Activated CD8-positive, alpha-beta memory T cell treated with anti-CD3 and anti-CD28 coated beads, Interleukin-2, amount 50 U/mL, for 24 hours (primary cell): ENCODE data around the gene ASTN1.

Experiments
- DNase-seq: peaks from one replicate; pipeline ENCODE4 v3.0.0-alpha.2; 2020; ENCODE audit errors: extremely low read depth

ASTN1 gene

DNA sequence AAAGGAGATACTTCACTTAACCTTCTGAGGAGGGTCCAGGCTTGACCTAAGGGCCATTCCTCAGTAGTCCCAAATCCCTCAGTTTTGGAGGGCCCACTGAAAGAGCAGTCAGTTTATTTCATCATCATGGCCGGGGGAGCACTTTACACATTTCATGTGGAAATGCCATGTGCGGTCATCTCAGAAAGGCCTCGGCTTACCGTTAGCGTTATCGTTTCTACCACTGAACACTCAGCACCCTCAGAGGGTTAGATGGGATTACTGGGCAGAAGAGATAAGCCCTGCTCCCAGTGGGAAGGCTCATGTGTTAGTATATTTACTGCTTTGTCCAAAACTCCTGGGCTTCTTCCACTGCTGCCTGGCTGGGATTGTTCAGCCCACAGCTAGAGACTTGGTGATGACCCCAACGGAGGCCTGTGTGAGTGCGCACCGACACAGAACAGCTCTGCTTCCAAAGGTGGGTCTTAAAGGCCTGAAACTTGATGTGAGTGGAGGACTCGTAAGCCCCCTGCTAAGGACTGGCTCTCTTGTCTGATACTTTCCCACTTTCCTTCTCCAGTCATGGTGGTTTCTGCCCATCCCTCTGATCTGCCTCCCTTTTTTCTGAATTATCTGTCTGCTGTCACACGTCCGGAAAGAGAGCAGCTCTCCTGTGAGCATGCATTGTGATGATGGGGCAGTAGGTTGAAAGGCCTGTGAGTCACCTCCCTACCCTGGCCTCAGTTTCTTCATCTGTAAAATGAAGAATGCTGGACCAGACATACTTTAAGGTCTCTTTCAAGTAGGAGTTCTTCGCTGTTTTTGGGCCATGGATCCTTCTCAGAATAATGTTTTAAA lies 284.5 kb downstream of the ASTN1 start:
- no peak for DNase-seq

DNA sequence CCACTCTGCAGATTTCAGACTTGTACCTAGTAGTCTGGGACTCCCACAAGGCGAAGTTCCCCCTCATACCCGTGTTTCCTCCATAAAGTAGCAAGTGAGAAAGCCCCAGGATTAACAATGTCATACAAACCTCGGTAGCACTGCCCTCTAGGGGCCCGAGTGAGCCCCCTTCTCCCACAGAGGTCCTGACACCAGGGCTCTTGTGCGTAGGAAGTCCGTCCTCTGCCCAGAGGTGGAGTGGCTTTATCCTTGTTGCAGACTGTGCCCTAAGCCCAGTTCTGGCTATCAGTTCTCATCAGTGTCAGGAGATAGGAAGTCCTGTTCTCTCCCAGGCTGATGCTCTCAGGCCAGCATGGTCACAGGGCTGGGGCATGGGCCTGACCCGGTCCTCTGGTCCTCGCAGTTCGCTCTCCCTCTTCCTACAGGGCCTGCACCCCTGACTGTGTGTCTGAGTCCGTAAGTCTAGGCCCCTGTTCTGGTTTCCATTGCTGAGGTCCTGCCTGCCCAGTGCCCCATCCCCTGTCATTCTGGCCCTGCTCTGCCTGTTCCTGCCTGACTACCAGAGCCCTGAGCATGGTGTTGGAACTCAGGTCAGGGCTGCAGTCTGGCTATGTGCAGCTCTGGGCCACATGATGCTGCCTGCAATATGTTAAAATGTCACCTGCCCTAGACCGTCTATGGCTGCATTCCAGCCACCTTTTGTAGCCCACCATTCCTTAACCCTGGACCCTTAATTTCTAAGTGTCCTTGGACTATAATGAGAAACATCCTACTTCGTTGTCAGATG lies 285.6 kb downstream of the ASTN1 start:
- no peak for DNase-seq

DNA sequence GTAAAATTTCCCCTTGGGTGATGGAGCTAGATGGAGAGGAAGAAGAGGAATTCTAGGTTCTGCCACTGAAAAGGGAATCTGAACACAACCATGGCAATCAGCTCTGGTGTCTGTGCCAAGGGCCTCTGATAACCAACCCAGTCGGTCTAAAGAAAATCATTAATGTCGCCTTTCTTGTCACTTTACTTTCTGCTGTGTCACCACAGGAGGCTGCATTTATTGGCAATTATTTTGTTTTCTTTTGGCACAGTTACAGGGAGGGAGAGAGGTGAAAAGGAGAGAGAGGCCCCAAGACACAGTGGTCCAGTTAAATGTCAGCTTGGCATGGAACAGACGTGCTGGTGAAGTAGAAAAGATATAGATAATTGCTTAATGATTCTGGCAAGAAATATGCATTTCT lies 287.0 kb downstream of the ASTN1 start:
- DNase-seq, result no peak

DNA sequence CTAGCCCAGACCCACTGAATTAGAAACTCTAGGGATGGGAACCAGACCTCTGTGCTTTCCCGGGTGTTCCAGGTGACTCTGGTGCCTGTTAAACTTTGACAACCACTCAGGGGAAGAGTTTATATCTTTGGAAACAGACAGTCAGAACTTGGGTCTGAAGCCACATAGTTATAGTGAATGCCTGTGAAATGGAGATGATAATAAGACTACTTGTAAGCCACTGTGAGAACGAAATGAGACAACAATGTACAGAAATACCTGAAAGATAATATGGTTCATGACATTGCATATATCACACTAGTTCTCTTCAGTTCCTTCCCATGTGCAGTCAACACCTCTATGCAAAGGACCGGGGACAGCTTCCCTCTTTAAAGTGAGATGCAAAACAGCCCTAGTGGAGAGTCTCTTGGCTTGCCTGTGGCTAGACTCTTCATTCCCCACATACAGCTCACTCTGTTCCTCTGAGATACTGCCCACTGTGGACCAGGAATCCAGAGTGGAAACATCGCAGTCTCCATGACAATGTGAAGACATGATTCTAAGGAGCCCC lies 287.5 kb downstream of the ASTN1 start:
- DNase-seq, result no peak

DNA sequence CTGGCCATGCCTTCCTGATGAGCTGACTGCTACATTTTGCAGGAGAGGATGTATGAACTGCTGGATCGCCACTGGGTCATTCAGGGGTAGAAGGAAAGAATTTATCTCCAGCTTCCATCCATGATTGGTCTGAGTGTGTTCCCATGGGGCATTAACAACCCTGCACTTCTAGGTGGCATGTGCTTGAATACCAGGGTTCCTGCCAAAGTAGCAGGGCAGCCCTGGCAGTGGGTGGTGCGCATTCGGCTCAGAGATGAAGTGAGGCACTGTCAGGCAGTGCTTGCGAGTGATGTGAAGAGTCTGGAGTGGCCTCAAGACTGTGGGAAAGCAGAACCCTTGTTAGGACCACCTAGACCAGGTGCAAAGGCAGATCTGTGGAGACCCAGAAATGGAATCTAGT lies 294.9 kb downstream of the ASTN1 start:
- no peak for DNase-seq

DNA sequence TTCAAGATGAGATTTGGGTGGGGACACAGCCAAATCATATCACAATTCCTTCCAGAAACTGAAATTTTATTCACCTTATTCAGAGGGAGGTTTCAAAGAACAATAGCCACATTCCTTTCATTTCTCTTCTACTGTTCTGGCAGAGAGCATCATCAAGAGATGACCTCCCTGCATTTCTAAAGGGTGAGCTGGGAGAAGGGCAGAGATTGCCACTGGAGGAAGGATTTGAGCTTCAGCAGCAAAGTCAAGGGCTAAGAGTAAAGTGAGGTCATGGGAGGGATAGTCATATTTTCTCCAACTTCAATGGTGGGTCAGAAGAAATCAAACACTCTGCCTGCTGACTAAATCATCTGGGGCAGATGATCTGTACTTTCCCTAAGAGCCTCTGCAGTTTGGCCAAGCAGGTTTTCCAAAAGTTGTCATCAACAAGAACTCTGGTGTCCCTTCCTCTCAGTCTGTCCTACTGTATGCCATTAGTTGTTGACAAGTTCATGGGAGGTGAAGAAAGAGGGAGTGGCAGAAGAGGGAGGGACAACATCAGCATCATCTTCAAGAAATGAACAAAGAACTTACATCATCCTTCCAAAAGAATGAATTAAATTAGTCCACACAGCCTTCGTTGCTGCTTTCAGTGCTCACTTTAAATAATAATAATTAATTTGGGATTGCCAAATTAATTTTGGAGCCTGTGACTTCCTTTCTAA lies 298.3 kb downstream of the ASTN1 start:
- no peak for DNase-seq

DNA sequence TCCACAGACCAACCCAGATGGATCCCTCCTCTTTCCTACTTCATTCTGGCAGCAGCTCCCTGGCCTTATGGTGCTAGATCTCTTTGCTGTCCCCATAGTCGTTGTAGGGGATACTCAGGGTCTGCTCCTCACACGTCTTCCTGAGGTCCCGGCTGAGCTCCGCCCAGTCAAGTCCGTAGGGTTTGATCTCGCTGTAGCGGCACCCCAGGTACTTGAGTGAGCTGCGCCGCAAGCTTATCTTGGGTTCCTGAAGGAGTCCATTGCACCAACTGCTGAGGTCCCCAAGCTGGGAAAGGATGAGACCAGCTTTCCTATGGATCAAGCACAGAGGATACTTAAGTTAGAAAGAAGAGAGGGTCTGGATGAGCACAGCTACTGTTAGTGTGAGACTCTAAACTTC lies 300.3 kb downstream of the ASTN1 start:
- no peak for DNase-seq

DNA sequence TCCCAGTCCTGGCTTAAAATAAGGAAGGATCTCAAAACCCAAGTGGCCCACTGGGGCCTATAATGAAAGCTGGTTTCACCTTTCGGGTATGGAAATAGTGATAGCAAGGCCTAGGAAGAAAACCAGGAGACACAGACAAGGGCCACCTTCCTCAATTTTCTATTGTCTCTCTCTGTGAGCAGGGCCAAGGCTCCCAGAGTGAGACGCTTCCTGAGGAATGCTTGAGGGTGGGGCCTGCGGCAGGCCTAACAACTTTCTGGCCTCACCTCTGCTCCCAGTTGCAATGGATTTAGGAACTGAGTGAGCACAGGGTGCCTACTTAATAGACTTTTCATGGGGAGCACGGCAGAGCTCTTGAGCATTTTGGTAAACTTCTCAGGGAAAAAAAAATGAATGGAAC lies 300.9 kb downstream of the ASTN1 start:
- no peak for DNase-seq

DNA sequence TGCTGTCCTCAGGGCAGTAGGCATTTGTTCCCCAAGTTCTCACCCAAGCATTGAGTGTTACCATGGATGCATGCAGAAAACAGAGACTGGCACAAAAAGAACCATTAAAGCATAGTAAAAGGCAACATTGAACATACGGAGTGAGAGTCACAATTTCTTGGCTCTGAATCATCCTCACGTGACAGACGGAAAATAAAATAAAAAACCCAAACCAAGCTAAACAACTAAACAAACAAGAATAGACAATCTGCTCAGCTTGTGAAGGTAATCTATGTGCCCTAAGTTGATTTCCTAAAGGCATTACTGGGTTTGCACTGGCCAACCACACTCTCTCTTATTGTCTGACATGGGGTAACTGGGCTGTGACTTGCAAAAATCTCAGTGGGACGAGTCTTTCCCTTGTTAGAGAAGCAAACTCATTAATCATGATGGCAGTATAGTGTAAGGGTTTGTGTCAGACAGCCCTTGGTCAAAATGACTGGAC lies 306.0 kb downstream of the ASTN1 start:
- DNase-seq, result no peak

DNA sequence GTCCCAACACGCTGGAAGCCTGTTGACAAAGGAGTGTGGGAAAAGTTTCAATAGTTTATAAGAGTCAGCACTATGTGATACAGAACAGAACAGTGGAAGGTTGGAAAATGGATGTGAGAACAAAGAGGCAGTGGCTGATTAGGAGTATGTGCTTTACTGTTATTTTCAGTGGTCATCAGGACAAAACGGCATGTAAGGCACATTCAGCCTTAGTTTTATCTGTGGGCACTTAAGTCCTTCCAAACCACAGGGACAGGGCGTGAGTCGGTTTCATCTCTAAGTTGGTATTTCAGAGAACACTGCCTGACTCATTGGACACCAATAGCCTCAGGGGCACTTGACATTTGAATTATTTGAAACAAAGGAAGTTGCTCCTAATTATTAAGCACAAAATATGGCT lies 306.9 kb downstream of the ASTN1 start:
- no peak for DNase-seq

DNA sequence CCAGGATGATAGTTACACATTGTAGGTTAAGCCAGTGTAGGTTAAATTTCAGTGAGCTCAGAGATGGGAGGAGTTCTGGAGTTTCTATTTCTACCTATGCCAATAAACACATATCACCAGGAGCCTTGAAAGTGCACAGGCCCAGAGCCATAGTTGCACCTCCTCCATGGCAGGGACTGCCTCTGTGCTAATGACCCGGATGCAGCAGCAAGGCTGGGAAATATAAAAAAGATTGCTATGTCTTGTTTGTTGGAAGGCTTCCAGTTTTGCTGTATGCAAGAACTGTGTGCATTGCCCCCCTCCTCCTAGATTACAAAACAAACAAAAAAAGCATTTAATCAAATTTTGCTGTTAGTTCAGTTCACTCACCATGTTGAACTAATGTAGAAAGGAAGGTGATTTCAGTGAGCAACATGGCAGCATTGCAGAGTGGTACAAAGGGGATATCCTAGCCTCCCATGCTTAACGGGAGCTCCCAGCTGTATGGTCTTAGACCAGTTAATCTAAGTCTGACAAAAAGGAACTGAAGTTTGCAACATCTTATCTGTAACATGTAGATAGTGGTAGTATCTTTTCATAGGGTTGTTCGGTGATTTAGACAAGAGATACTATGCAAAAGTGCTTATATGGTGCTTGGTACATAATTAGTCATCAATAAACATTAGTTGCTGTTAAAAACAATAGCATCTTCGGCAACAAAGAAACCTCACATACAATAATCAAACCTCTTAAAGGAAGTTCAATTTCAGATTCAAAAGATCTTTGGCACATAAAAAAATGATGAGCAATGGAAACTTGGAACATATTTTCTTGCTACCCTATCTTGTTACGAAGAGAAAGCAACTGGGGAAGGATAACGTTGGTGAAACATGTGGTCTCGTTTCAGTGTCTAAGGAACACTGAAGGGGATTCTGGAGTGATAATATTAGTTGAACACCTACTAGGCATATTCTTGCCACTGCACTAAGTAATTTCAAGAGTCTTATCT lies 309.5 kb downstream of the ASTN1 start:
- no peak for DNase-seq

DNA sequence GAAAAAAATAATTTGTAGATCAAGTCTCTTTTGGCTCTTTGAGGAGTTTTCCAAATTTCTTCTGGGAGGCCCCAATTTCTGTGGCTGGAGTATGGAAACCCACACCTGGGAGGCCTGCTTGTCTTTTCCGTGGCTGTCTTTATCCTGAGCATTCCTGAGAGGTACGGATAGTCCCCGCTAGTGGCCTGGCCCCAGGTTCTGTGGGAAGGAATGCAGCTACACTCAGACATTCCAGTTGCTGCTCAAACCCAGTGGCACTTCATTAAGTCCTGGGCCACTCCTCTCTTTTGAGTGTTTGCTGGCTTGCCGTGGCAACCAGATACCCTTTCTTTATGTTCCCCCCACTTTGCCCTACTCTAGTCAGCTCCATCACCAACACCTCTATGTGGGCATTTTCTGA lies 310.4 kb downstream of the ASTN1 start:
- DNase-seq, result no peak

DNA sequence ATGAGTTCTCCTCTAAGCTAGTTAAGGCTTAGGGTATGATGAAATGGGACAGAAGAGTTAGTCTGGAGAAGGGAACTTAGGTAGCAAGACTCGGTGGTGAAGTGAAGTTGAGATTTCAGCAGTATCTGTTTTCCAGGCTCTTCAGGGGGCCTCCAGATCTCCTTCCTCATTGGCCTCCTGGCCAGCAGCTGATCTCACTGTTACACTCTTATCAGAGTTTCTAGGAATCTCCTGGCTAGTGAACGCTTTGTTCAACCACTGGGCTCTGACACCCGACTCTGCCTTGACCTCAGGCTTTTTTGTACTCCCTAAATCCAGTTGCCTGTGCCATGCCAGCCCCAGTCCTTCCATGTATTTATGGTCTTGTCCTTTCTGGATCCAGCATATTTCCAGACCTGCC lies 311.0 kb downstream of the ASTN1 start:
- no peak for DNase-seq

DNA sequence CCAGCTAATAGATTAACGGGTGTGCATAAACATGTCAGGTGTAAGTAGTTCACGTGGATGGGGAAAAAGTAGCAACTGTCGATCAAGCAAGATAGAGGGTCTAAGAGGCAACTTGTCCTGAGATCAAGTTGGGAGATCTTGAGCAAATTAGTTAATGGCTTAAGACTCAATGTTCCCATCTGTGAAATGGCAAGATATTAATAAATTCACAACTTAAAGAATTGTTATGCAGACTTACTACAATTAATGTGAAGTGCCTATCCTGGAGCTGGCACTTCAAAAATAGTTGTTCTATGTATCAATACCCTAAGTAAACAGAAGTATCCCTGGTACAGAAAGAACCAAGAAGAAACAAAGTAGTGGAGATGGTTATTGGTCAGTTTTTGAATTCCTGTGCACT lies 312.4 kb downstream of the ASTN1 start:
- no peak for DNase-seq

DNA sequence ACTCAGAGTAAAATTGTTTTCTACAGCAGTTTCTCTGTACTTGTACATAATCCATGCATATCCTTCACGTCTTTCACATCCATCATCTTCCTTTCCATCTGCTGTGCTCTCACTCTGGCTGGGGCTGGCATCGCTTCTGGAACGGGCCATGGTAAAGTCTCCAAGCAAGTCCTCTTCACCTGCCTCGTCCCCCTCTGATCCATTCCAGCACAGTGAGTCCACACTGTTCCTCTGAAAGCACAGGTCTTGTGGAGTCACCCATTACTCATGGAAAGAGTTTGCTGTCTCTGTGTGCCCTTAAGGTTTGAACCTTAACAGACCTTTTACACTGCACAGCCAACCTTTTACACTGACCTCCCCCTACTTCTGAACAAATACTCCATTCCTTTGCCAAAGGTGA lies 313.6 kb downstream of the ASTN1 start:
- DNase-seq, result no peak

DNA sequence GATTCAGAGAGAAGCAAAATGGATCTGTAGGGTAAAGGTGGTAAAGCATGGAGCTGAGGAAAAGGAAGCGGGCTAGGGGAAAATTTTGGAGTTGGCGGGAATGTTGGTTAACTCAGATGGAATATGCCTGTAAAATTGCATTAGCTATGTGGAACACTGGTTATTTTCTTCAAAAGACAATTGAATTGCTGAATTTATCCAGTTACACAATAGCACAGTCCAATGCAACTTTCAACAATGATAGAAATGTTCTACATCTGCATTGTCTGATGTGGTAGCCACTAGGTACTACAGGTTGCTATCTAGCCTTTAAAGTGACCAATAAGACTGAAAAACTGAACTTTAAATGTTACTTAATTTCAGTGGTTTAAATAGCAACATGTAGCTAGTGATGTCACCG lies 315.2 kb downstream of the ASTN1 start:
- no peak for DNase-seq

DNA sequence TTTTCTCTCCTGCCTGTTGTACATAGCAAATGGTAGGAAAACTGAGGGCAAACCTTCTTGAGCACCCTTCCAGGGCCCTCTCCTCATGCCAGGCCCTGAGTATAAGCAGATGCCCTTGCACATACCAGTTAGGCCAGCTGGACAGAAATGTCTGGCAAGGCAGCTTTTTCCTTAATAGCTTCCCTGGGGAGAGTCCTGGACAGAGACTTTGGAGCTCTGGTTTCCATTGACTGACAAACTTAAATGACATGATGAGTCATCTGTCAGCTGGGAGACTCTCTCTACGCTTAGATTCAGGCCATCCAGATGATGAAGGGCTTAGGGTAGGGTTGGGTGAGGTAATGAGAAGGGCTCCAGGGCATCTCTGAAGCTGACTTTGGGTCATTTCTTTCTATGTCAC lies 317.5 kb downstream of the ASTN1 start:
- no peak for DNase-seq

DNA sequence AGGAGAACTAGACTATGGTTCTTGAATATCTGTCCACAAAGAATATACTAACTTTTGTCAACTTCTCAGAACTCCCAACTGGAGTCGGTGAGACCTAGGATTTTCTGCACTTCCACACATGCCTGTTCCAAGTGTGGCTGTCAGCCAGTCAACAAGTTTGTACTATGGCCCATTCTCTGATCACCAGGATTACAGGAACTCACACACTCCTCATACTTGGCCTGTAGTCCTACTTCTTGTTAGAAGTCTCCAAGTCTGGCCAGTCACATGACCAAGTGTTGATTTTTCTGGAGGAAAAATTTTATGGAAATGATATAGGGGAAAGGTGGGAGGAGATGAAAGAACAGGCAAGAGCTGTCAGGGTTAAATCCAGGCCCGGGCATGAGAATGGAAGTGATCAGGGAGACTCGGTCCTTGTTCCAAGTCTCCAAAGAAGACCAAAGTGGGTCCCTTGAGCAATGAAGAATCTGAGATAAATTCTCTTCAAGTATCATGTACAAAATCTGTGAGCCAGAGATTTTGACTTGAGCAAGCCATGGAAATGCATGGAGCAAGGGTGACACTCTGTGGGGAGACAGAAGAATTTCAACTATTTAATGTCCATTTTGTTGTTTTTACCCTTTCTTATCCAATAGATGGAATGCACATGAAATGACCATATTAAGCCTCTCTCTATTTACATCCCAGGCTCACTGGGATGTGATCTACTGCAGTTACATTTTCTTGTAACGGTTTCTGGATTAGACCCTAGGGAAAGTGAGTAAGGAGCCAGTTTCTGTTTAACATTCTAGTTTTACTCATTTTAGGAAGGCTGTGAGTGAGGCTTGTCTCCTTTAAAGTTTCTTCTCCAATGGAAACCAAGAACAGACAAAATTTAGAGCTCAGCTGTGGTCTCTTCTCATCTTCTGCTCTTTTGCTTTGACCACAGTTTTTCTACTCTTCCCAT lies 320.9 kb downstream of the ASTN1 start:
- no peak for DNase-seq

DNA sequence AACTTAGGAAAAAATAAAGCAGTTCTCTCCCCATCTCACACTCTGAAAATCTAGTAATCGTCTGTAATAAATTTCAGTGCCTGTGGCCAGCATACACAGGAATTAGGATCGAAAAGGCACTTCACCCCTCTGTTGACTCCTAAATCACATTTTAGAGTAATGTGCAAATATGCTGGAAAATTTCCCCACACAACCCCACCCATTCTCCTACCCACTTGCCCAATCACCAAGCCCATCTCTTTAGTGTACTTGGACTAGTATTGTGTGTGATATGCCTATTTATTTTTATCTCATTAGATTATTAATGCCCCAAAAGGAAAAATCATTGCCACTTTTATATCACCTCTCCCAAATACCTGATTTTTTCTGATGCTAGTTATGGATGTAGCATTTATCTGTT lies 323.3 kb downstream of the ASTN1 start:
- no peak for DNase-seq

DNA sequence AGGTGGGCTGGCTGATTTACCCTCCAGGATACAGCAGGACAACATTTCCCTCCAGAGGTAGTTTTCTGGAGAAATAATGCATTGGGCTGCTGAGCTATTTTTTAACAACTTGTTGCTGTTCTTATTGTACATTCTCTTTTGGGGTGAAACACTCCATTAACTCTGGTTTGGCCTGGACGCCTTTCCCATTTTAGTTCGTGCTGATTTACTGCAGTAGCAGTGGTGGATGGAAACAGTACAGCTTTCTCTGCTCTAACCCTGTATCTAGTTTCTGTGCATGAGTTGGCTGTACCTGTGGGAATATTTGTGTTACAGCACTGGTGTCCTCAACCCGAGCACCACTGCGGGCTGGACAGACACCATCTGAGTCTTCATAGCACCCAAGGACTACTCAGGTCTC lies 325.3 kb downstream of the ASTN1 start:
- no peak for DNase-seq
